Activated CD4-positive, alpha-beta T cell treated with anti-CD3 and anti-CD28 coated beads, Interleukin-2, amount 10 ng/mL, durations not matched to agents 7 days and 5 days (primary cell): ENCODE results near the gene PHF12. TPM values are rescaled to one million over a fixed set of nuclear protein-coding genes. Genes with fewer than 3 reads are reported as not detected.
"Not testable (repeated sequence)": the region's sequence is repeated elsewhere in the genome, so short reads cannot be mapped to it uniquely, and the experiment has no call there.

ENCODE experiments used
- CTCF ChIA-PET: fragments of 350-600 bp; sonication (Branson Sonifier 250); formaldehyde crosslinking; loops from one replicate; lab custom pipeline; 2021; ENCODE audit warnings: antibody characterized with exemption; lab: Charles Lee
- POLR2A ChIA-PET: fragments of 350-600 bp; sonication (Branson Sonifier 250); formaldehyde crosslinking; loops from one replicate; lab custom pipeline; 2021; ENCODE audit warnings: antibody characterized with exemption; lab: Charles Lee
- DNase-seq: peaks from one replicate; pipeline ENCODE4 v3.0.0-alpha.2; 2020
- H3K27ac Mint-ChIP-seq: one replicate; pipeline ENCODE4 v1.8.0; 2021; ENCODE audit warnings: mild to moderate bottlenecking, moderate library complexity, mixed read lengths
- H3K27me3 Mint-ChIP-seq: one replicate; pipeline ENCODE4 v1.8.0; 2021; ENCODE audit warnings: mixed read lengths
- H3K36me3 Mint-ChIP-seq: one replicate; pipeline ENCODE4 v1.8.0; 2021; ENCODE audit warnings: low read depth, mixed read lengths
- H3K4me1 Mint-ChIP-seq: one replicate; pipeline ENCODE4 v1.8.0; 2021; ENCODE audit warnings: mixed read lengths
- H3K4me3 Mint-ChIP-seq: one replicate; pipeline ENCODE4 v1.8.0; 2021; ENCODE audit warnings: mild to moderate bottlenecking, moderate library complexity, mixed read lengths
- H3K9me3 Mint-ChIP-seq: one replicate; pipeline ENCODE4 v1.8.0; 2021; ENCODE audit warnings: mixed read lengths
- total RNA-seq, 2 experiments: library from RNA; stranded (reverse); gene quantifications; one replicate each; pipeline ENCODE4 v1.2.3, GENCODE V29; 2021

Gene PHF12
- total RNA-seq, 2 experiments from 2014 or later: 72.3 to 78.1 TPM

DNA sequence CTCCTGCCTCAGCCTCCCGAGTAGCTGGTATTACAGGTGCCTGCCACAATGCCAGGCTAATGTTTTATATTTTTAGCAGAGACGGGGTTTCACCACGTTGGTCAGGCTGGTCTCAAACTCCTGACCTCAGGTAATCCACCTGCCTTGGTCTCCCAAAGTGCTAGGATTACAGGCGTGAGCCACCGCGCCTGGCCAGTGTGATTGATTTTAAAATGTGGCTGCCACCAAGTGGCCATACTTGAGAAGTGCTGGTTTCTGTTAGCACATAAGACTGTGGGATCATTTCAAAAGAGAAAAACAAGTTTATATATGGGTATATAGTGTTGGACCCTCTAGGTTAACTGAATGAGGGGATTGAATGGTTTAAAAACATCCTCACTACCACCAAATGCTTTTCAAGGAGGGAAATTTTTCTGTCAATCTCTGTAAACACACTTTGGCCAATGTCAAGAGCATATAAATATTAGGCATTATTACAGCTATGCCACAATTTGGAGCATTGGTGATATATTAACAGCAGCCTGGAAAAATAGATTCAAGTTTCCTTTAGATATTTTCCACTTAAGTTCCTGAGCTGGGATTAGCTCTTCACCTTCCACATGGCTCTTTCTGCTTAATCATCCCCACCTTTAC lies 34.9 kb downstream of the PHF12 start:
- DNase-seq: peak; percentile 49
- Mint-ChIP-seq H3K4me1 (peaks cover 5% of the 10 kb centered on the region), H3K27me3 (no peaks in the 10 kb centered on the region), H3K9me3 (no peaks in the 10 kb centered on the region), H3K27ac (no peak overlapping the region), H3K36me3 (peaks cover 79% of the 10 kb centered on the region), H3K4me3 (no peak overlapping the region)
- ChIA-PET CTCF (interaction anchor here (0.6 to 4.5 kb wide), 9 partner anchors 9 to 206 kb away, joined by 3 to 24 read pairs (median 4); partner anchors contain the start of genes DHRS13 and TLCD1), POLR2A (no interaction called here)

DNA sequence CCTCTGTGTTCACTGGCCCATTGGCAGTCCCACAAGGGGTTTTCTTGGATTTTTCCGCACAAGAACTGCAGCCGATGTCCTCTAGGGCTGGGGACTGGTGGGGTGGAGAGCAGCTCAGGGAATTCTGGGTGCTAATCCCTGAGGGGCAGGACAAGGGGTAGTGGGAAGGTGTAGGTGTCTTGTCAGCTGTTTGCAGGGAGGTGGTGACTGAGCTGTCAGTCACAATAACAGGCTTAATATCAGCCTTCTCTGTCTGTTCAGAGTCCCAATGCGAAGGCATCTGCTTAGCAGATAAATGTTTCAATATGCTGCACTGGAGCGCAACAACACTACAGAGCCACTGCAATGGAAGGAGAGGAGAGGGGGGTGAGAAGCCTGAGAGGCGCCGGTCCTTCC lies 38.4 kb downstream of the PHF12 start:
- no peak overlapping the region for H3K27ac Mint-ChIP-seq
- H3K27me3 Mint-ChIP-seq: no peaks in the 10 kb centered on the region
- H3K9me3 Mint-ChIP-seq: no peaks in the 10 kb centered on the region
- H3K4me3 Mint-ChIP-seq: no peak overlapping the region
- POLR2A ChIA-PET: no interaction called here
- DNase-seq: no peak
- CTCF ChIA-PET: interaction anchor here (1.1 to 3.0 kb wide), 3 partner anchors 11 to 185 kb away, joined by 4 to 15 read pairs (median 14); partner anchors contain the start of genes DHRS13, FLOT2, NEK8 and TLCD1
- H3K4me1 Mint-ChIP-seq: peaks cover 5% of the 10 kb centered on the region
- peaks cover 79% of the 10 kb centered on the region for H3K36me3 Mint-ChIP-seq

DNA sequence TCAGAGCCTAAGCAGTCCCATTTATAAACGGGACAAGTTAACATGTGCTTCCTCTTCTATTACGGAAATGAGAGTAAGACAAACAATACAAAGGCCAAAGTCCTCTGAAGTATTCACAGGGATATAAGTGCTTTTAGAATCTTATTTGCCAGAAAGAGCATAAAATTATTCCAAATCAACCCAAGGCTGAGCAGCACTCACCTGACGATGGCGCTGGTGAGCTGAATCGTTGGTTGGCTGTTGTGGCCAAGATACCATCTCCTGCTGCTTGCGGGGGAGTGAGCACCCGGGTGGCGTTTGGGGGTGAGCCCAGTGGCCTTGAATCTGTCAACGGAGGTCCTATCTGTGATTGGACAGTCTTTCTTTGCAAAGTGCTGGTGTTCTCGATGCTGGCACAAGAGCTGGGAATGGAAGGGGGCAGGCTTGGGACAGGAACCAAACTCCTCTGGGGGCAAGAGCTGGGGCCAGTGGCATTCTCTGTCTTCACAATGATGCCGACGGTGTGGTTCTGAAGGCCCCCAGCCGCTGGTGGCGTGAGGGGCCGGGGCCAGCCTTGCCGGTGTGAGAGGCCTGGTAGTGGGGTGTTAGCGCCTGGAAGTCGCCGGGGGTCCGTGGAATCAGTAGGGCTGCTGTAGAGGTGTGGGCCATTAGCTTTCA lies 38.9 kb downstream of the PHF12 start:
- H3K27ac Mint-ChIP-seq: no peak overlapping the region
- POLR2A ChIA-PET: no interaction called here

DNA sequence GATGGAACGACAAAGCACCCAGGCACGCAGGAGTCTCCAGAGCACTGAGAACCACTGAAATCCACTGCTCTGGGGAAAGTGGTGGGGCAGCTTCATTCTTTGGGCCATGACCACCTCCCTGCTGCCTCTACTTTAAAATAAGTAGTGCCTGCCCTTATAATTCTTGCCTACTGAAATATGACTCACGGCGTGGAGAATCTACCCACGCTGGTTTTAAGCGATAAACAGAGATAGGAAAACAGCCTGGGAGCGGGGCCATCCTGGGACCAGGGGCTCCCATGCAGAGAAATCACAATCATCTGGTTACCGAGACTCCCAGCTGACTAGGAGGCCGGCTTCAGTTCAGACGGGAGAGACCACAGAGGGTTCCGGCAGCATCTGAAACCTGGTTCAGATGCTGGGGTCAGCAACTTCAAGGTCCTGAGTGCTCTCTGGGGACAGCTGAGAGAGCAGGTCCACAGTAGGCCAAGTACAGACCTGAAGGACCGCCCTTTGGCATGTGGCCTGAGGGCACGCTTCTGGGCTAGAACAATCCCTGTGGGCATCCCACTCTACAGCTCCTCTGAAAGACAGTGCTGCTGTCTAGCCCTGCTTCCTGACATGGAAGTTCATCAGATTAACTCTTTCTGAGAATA lies 39.8 kb downstream of the PHF12 start:
- peaks cover 5% of the 10 kb centered on the region for H3K4me1 Mint-ChIP-seq
- ChIA-PET CTCF (interaction anchor here (0.7 to 3.0 kb wide), 8 partner anchors 9 to 259 kb away, joined by 3 to 15 read pairs (median 4); partner anchors contain the start of genes DHRS13, FLOT2, NEK8 and TLCD1), POLR2A (no interaction called here)
- H3K36me3 Mint-ChIP-seq: peaks cover 77% of the 10 kb centered on the region
- H3K4me3 Mint-ChIP-seq: no peak overlapping the region
- H3K27ac Mint-ChIP-seq: no peak overlapping the region
- no peaks in the 10 kb centered on the region for H3K9me3 Mint-ChIP-seq
- H3K27me3 Mint-ChIP-seq: no peaks in the 10 kb centered on the region
- no peak for DNase-seq

More for the DNA sequence above, 38.9 kb downstream of the PHF12 start:
- Mint-ChIP-seq H3K4me1 (peaks cover 5% of the 10 kb centered on the region), H3K27me3 (no peaks in the 10 kb centered on the region), H3K36me3 (peaks cover 79% of the 10 kb centered on the region), H3K4me3 (no peak overlapping the region), H3K9me3 (no peaks in the 10 kb centered on the region)
- CTCF ChIA-PET: interaction anchor here (1.1 to 3.0 kb wide), 3 partner anchors 10 to 185 kb away, joined by 4 to 15 read pairs (median 14); partner anchors contain the start of genes DHRS13, FLOT2, NEK8 and TLCD1
- no peak for DNase-seq

DNA sequence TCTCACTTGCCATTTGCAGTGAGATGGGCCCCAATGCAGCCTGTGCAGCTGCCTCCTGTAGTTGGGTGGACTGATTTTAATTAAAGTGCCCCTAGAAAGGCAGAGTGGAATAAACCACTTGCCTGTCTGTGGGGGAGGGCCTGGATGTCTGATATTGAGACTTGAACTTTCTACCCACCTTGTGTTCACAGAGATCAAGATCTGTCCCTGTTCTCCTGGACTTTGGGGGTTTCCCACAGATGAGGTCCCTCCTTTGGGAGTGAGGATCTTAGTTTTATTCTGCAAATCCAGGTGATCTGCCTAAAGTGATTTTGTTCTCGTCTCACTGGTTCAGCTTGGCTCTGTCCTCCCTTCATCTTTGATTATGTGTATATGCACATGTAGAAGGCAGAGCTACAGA lies 40.8 kb downstream of the PHF12 start:
- POLR2A ChIA-PET: no interaction called here
- DNase-seq: no peak
- Mint-ChIP-seq H3K27me3 (no peaks in the 10 kb centered on the region), H3K4me3 (no peak overlapping the region), H3K4me1 (peaks cover 2% of the 10 kb centered on the region), H3K27ac (no peak overlapping the region), H3K36me3 (peaks cover 71% of the 10 kb centered on the region), H3K9me3 (no peaks in the 10 kb centered on the region)
- CTCF ChIA-PET: interaction anchor here (0.7 to 1.9 kb wide), 9 partner anchors 9 to 258 kb away, joined by 3 to 8 read pairs (median 3); no protein-coding TSS in a partner anchor

DNA sequence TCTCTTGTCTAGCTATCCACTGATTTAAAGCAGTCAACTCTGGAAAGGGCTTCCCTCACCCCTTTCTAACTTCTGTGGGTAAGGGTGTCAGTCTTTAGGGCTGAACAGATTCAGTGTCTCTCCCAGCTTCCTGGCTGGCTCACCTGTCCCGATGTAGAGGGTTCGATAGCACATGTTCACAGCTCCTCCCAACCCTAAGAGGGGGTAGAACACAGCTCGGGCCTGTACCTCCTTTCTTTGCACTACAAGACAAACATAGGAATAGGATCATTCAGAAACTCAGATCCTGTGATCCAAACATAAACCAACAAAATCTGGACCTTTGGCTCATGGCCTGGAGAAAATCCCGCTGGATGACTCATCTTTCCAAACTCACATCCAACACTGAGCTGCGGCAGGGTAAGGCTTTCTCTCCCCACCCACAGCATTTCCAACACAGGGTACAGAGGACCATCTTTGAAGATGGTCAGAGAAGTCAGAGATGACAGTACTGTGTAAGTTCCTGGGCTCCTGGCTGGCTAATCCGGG lies 42.6 kb downstream of the PHF12 start:
- CTCF ChIA-PET: interaction anchor here (0.6 to 2.8 kb wide), 8 partner anchors 10 to 799 kb away, joined by 3 to 8 read pairs (median 6); partner anchors contain the start of genes FAM222B and FLOT2
- peaks cover 7% of the 10 kb centered on the region for H3K4me1 Mint-ChIP-seq
- no peak for DNase-seq
- POLR2A ChIA-PET: no interaction called here
- peaks cover 56% of the 10 kb centered on the region for H3K36me3 Mint-ChIP-seq
- H3K27ac Mint-ChIP-seq: no peak overlapping the region
- H3K4me3 Mint-ChIP-seq: no peak overlapping the region
- no peaks in the 10 kb centered on the region for H3K9me3 Mint-ChIP-seq
- H3K27me3 Mint-ChIP-seq: no peaks in the 10 kb centered on the region

DNA sequence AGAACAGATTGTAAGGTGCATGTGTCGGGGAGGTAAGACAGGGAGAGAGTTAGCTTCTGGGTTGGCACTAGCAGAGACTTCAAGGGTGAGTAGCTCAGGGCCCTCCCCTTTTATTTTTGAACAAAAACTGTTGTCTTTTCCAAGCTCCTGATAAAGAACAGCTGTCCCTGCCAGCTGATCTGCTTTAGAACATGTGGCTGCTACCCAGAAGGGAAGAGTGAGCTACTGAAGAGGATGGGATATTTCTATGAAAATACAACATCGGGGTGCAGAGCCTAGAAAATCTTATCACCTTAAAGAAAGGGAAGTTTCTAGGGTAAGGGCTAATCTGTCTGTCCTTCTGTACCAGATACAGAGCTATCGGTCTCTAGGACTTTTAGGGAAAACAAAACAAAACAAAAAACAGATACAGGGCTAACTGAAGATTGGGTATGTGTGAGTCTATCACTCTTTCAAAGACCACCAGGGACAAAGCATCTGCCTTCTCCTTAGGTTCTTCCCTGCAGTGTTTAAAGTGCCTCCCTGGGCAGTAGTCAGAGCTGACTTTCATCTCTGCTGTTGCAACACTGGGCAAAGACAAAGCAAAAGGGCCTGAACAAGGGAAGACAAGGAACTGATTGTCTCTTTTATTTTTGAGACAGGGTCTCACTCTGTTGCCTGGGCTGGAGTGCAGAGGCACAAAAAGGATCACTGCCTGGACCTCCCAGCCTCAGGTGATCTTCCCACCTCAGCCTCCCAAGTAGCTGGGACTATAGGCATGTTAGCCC lies 43.4 kb downstream of the PHF12 start:
- no peaks in the 10 kb centered on the region for H3K27me3 Mint-ChIP-seq
- no peak for DNase-seq
- peaks cover 48% of the 10 kb centered on the region for H3K36me3 Mint-ChIP-seq
- ChIA-PET POLR2A (interaction anchor here (0.8 kb wide), 1 partner anchor 67 kb away, joined by 3 read pairs; no protein-coding TSS in a partner anchor), CTCF (interaction anchor here (0.6 to 2.8 kb wide), 9 partner anchors 9 to 800 kb away, joined by 3 to 8 read pairs (median 5); partner anchors contain the start of gene FLOT2)
- no peaks in the 10 kb centered on the region for H3K9me3 Mint-ChIP-seq
- no peak overlapping the region for H3K4me3 Mint-ChIP-seq
- peaks cover 14% of the 10 kb centered on the region for H3K4me1 Mint-ChIP-seq
- peak overlapping the region; percentile 58 for H3K27ac Mint-ChIP-seq

DNA sequence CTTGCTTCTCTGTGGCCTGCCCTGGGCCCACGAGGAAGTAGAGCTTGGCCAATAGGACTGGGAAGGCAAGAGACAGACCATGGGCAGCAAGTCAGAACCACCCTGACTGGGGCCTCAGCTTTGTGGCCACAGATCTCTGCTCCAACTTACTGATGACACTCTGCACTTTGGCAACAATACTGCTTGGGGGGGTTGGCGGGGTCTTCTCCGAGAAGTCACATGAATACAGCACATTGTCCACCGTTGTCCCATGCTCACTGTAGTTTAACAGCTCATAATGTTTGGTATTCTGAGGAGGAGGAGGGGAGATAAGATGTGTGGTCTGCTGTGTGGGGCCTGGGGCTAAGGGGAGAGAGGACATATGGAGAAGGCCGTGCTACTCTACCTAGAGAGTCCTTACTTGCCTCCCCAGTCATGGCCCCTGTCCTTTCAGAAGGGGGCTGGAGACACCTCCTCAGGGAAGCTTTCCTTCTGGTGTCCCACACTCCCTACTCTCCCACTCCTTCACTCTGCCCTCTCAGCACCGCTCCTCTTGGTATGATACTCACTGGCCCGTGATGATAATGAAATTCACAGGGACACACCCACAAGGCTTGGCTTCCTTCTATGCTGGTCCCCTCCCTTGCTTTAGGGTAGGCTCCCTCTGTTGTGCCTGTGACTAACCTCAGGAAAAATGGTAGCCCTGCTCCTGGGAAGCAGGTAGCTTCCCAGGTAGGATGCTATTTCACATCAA lies 44.4 kb downstream of the PHF12 start:
- POLR2A ChIA-PET: no interaction called here
- no peak overlapping the region for H3K27ac Mint-ChIP-seq
- H3K27me3 Mint-ChIP-seq: no peaks in the 10 kb centered on the region
- H3K36me3 Mint-ChIP-seq: peaks cover 42% of the 10 kb centered on the region
- peaks cover 17% of the 10 kb centered on the region for H3K4me1 Mint-ChIP-seq
- H3K4me3 Mint-ChIP-seq: no peak overlapping the region
- no peaks in the 10 kb centered on the region for H3K9me3 Mint-ChIP-seq
- CTCF ChIA-PET: interaction anchor here (0.5 to 5.3 kb wide), 8 partner anchors 10 to 180 kb away, joined by 3 to 32 read pairs (median 4); partner anchors contain the start of genes NEK8 and TLCD1
- no peak for DNase-seq

DNA sequence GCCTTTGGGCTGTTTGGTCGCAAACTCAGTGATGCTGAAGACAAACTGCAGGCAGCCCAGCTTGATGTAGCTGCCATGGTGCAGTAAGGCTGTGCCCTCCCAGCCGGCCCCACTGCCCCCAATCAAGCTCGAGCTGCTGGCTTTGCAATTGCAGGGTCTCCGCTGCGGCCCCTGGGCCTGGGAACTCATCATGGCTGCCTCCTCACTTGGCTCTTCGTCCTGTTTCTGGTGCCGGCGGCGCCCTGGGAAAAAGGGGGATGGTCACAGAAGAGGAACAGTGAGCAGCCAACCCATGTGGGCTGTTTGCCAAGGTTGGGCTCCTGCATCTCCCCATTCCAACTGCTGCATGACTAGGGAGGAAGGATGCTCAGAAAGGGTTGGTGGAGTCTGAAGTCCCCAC lies 45.0 kb downstream of the PHF12 start:
- H3K9me3 Mint-ChIP-seq: no peaks in the 10 kb centered on the region
- no peak overlapping the region for H3K4me3 Mint-ChIP-seq
- CTCF ChIA-PET: interaction anchor here (0.7 to 5.3 kb wide), 4 partner anchors 27 to 178 kb away, joined by 3 to 32 read pairs (median 4); partner anchors contain the start of genes NEK8 and TLCD1
- no peak overlapping the region for H3K27ac Mint-ChIP-seq
- no peak for DNase-seq
- peaks cover 43% of the 10 kb centered on the region for H3K36me3 Mint-ChIP-seq
- no peaks in the 10 kb centered on the region for H3K27me3 Mint-ChIP-seq
- POLR2A ChIA-PET: no interaction called here
- H3K4me1 Mint-ChIP-seq: peaks cover 21% of the 10 kb centered on the region

DNA sequence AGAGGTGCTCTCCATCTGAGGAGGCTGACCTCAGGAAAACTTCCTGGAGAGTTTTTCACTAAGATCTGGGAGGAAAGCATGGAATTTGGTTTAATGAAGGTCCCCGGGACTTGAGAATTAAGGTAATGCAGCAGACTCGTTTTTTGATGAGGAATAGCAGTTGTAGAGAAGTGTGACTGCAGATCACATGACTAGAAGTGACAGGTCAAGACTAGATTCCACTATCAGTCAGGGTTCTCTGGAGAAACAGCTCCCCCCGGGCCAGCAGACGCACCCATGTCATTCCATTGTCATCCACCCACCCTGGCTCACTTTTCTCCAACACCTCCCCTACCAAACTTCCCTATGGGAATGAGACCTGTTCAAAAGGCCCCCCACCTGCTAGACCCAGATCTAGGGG lies 46.5 kb downstream of the PHF12 start:
- POLR2A ChIA-PET: no interaction called here
- no peak for DNase-seq
- Mint-ChIP-seq H3K36me3 (peaks cover 40% of the 10 kb centered on the region), H3K27ac (no peak overlapping the region), H3K27me3 (no peaks in the 10 kb centered on the region), H3K4me3 (no peak overlapping the region), H3K9me3 (no peaks in the 10 kb centered on the region), H3K4me1 (peaks cover 30% of the 10 kb centered on the region)
- CTCF ChIA-PET: interaction anchor here (0.6 to 5.3 kb wide), 6 partner anchors 12 to 177 kb away, joined by 3 to 32 read pairs (median 6); partner anchors contain the start of genes NEK8 and TLCD1

DNA sequence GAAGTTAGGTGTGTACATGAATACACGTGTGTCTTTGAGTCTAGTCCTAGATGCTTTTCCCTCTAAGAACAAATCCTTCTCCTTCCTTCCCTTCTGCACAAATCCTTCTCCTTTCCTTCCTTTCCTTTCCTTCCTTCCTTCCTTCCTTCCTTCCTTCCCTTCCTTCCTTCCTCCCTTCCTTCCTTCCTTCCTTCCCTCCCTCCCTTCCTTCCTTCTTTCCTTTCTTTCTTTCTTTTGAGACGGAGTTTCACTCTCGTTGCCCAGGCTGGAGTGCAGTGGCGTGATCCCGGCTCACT lies 47.8 kb downstream of the PHF12 start:
- Mint-ChIP-seq H3K36me3 (peaks cover 40% of the 10 kb centered on the region), H3K27ac (peak overlapping the region; percentile 65), H3K4me1 (peaks cover 41% of the 10 kb centered on the region)

More for the DNA sequence above, 47.8 kb downstream of the PHF12 start:
- peak overlapping the region; percentile 88 for H3K4me3 Mint-ChIP-seq
- H3K27me3 Mint-ChIP-seq, H3K9me3 Mint-ChIP-seq, DNase-seq, POLR2A ChIA-PET: not testable (repeated sequence)
- CTCF ChIA-PET: interaction anchor here (0.6 to 5.3 kb wide), 10 partner anchors 9 to 176 kb away, joined by 3 to 32 read pairs (median 6); partner anchors contain the start of genes NEK8 and TLCD1
